PFSK-1 (cell line): Measurements from ENCODE around the gene PCDHA8.

Source experiments
- FOXP2 ChIP-seq: optimal IDR thresholded peaks from 2 replicates; pipeline ENCODE3; 2011; ENCODE audit warnings: borderline replicate concordance, control low read depth, inconsistent platforms; ENCODE audit not compliant: insufficient read depth; ENCODE audit errors: extremely low read length, extremely low read depth
- POLR2AphosphoS5 ChIP-seq: IDR thresholded peaks from 2 replicates; pipeline ENCODE4 v1.6.1; 2012; ENCODE audit warnings: low read depth, mild to moderate bottlenecking, control low read depth, low read length, moderate library complexity
- REST ChIP-seq, 2 experiments: IDR thresholded peaks; 2 replicates each; pipeline versions ENCODE4 v1.6.1 to v1.8.0; 2011 to 2012; ENCODE audit warnings: low read depth in 2 of 2, low read length in 2 of 2, control low read depth in 1 of 2, inconsistent platforms in 1 of 2, mild to moderate bottlenecking in 1 of 2, moderate library complexity in 1 of 2; ENCODE audit not compliant: insufficient read depth in 1 of 2
- SIN3A ChIP-seq: IDR thresholded peaks from 2 replicates; pipeline ENCODE4 v1.6.1; 2012; ENCODE audit warnings: mild to moderate bottlenecking, low read length, moderate library complexity, borderline replicate concordance; ENCODE audit not compliant: insufficient read depth
- TAF1 ChIP-seq: IDR thresholded peaks from 2 replicates; pipeline ENCODE4 v1.6.1; 2012; ENCODE audit warnings: low read length, control low read depth, borderline replicate concordance; ENCODE audit not compliant: insufficient read depth

PCDHA8 gene

DNA sequence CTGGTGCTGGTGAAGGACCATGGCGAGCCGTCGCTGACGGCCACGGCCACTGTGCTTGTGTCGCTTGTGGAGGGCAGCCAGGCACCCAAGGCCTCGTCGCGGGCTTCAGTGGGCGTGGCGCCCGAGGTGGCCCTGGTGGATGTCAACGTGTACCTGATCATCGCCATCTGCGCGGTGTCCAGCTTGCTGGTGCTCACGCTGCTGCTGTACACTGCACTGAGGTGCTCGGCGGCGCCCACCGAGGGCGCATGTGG, 16.9 kb downstream of the PCDHA8 start:
- no peak for TF ChIP-seq REST (IDR thresholded peaks at IDR 0.05; ENCODE audit: insufficient read depth in 1 of 2, low read depth in 2 of 2, low read length in 2 of 2)

DNA sequence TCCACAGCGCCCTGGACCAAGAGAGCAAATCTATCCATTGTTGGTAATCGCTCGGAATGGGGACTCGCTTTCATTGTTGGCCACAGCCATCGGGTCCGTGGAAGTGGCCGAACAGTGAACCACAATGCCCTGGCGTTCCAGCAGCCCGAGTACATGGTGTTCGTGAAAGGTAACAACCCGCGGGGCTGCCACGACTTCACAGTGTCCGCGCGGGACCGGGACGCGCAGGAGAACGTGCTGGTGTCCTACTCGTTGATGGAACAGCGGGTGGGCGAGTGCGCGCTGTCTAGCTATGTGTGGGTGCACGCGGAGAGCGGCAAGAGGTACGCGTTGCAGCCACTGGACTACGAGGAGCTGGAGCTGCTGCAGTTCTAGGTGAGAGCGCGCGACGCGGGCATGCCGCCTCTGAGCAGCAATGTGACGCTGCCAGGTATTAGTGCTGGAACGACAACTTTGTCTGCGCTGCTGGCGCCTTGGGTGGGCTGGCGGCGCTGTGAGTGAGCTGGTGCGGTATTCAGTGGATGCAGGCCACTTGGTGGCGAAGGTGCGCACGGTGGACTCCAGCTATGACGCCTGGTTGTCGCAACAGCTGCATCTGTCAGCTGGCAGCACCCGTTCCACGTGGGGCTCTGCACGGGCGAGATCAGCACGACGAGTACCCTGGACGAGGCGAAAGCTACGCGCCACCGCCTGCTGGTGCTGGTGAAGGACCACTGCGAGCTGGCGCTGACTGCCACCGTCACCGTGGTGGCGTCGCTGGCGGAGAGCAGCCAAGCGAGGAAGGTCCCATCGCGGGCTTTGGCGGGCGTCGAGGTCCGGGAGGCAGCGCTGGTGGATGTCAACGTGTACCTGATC, 21.7 kb downstream of the PCDHA8 start:
- no peak for TF ChIP-seq REST (IDR thresholded peaks at IDR 0.05; ENCODE audit: insufficient read depth in 1 of 2, low read depth in 2 of 2, low read length in 2 of 2)
- TF ChIP-seq TAF1: no peak
- TF ChIP-seq POLR2AphosphoS5: no peak
- no peak for TF ChIP-seq SIN3A
- no peak for TF ChIP-seq FOXP2

DNA sequence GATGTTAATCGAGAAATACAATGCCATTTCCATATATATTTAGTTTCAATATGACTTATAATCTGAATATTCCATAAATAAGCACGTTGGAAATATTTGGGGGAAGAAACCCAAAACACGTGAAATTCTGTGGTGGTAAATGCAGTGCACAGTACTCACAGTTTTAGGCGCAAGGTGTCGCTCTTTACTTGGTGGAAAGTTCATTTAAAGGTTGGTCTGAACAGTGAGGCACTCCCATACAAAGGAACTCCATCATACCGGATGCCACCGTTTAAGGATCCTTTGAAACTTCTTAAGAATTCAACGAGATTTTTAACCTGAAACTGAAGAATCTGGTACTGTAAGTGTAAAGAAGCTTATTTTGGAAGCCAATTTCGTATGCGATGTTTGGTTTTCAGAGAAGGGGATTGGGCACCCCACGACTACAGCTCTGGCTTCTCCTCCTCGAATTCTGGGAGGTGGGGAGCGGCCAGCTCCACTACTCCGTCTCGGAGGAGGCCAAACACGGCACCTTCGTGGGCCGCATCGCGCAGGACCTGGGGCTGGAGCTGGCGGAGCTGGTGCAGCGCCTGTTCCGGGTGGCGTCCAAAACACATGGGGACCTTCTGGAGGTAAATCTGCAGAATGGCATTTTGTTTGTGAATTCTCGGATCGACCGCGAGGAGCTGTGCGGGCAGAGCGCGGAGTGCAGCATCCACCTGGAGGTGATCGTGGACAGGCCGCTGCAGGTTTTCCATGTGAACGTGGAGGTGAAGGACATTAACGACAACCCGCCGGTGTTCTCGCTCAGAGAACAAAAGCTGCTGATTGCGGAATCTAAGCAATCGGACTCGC, 28.0 kb downstream of the PCDHA8 start, which contains the start of gene PCDHA11:
PCDHA11 (plus strand) TSS at position 237 of the 834 bp plus-strand sequence; CDS start at position 384, 147 bp downstream.
- TF ChIP-seq FOXP2 (no peak), TAF1 (no peak), REST (IDR thresholded peaks at IDR 0.05; ENCODE audit: insufficient read depth in 1 of 2, low read depth in 2 of 2, low read length in 2 of 2) (no peak), SIN3A (no peak), POLR2AphosphoS5 (no peak)

- no peak for TF ChIP-seq SIN3A
- TF ChIP-seq REST (IDR thresholded peaks at IDR 0.05; ENCODE audit: insufficient read depth in 1 of 2, low read depth in 2 of 2, low read length in 2 of 2): no peak
- TF ChIP-seq TAF1: no peak
- TF ChIP-seq FOXP2: no peak
These were observed 28.5 kb downstream of the PCDHA8 start for GRCh38 chr5:140869555-140869886.
